Loucy (cell line): ENCODE measurements around the gene SH2D3C.

Experiments
- H2AFZ ChIP-seq: fragments of 200-600 bp; sonication (generic); 2 replicates; pipeline ENCODE4 v1.6.0; 2016; ENCODE audit warnings: antibody characterized with exemption, mild to moderate bottlenecking, low read length, moderate library complexity
- H3F3A ChIP-seq: fragments of 200-600 bp; 2 replicates; pipeline ENCODE4 v1.6.0; 2016; ENCODE audit warnings: antibody characterized with exemption, low read depth, mild to moderate bottlenecking
- H3K27me3 ChIP-seq: fragments of 200-600 bp; sonication (generic); 2 replicates; pipeline ENCODE4 v1.6.1; 2014; ENCODE audit warnings: low read length, mild to moderate bottlenecking; ENCODE audit not compliant: insufficient read depth, poor library complexity, severe bottlenecking
- H3K36me3 ChIP-seq: fragments of 200-600 bp; sonication (generic); 2 replicates; pipeline ENCODE4 v1.6.1; 2016; ENCODE audit warnings: low read length; ENCODE audit not compliant: insufficient read depth
- H3K4me1 ChIP-seq: fragments of 200-600 bp; sonication (generic); 2 replicates; pipeline ENCODE4 v1.5.1; 2014; ENCODE audit warnings: low read length, mild to moderate bottlenecking; ENCODE audit not compliant: insufficient read depth, poor library complexity, severe bottlenecking
- H3K4me2 ChIP-seq: fragments of 200-600 bp; sonication (generic); 2 replicates; pipeline ENCODE4 v1.6.0; 2014; ENCODE audit warnings: antibody characterized with exemption, low read length, low read depth, mild to moderate bottlenecking; ENCODE audit not compliant: poor library complexity, severe bottlenecking
- H3K4me3 ChIP-seq: fragments of 200-600 bp; sonication (generic); 2 replicates; pipeline ENCODE4 v1.5.1; 2014; ENCODE audit warnings: low read length, mild to moderate bottlenecking, mixed read lengths; ENCODE audit not compliant: poor library complexity, severe bottlenecking
- H3K79me2 ChIP-seq: fragments of 200-600 bp; sonication (generic); 2 replicates; pipeline ENCODE4 v1.6.1; 2014; ENCODE audit warnings: low read length; ENCODE audit not compliant: insufficient read depth
- H3K9ac ChIP-seq: fragments of 200-600 bp; sonication (generic); 2 replicates; pipeline ENCODE4 v1.6.0; 2014; ENCODE audit warnings: mild to moderate bottlenecking, low read depth, low read length, moderate library complexity; ENCODE audit not compliant: poor library complexity, severe bottlenecking
- H3K9me2 ChIP-seq: fragments of 200-600 bp; sonication (generic); replicated peaks from 2 replicates; pipeline ENCODE4 v1.6.1; 2016; ENCODE audit warnings: low read depth, low read length, mixed read lengths
- H3K9me3 ChIP-seq: fragments of 200-600 bp; sonication (generic); 2 replicates; pipeline ENCODE4 v1.6.1; 2014; ENCODE audit warnings: mild to moderate bottlenecking, antibody characterized with exemption, low read length, low read depth; ENCODE audit not compliant: insufficient read depth
- H4K20me1 ChIP-seq: fragments of 200-600 bp; sonication (generic); 2 replicates; pipeline ENCODE4 v1.6.0; 2014; ENCODE audit warnings: antibody characterized with exemption, low read length, mild to moderate bottlenecking; ENCODE audit not compliant: insufficient read depth, poor library complexity, severe bottlenecking
- CTCF ChIP-seq: fragments of 200-600 bp; sonication (generic); conservative IDR thresholded peaks from 2 replicates; pipeline ENCODE4 v1.5.1; 2014; ENCODE audit warnings: mild to moderate bottlenecking, antibody characterized with exemption, low read length
- EZH2phosphoT487 ChIP-seq: fragments of 200-600 bp; IDR thresholded peaks from 2 replicates; pipeline ENCODE4 v1.6.1; 2018; ENCODE audit warnings: antibody characterized with exemption, mild to moderate bottlenecking, moderate library complexity, borderline replicate concordance

Gene SH2D3C

GRCh38 chr9:127814619-127815511 lies 36.4 kb upstream of the SH2D3C start:
- H3K9ac ChIP-seq: no peak overlapping the region

GRCh38 chr9:127813686-127814226 lies 35.3 kb upstream of the SH2D3C start:
- Histone ChIP-seq H3K4me3 (no peak overlapping the region), H3K9me3 (no peaks in the 10 kb centered on the region), H3K4me1 (no peaks in the 10 kb centered on the region), H2AFZ (no peak overlapping the region), H3K27me3 (no peaks in the 10 kb centered on the region), H3K79me2 (peaks cover 15% of the 10 kb centered on the region; the same call in 1 of the 2 replicates), H3K9me2 (no peaks in the 10 kb centered on the region), H3K9ac (no peak overlapping the region), H3K4me2 (no peak overlapping the region), H3K36me3 (peaks cover 50% of the 10 kb centered on the region; the same call in 1 of the 2 replicates), H4K20me1 (peaks cover 3% of the 10 kb centered on the region), H3F3A (no peaks in the 10 kb centered on the region)
- TF ChIP-seq EZH2phosphoT487: no peak
- TF ChIP-seq CTCF: no peak

More at GRCh38 chr9:127814619-127815511, 36.4 kb upstream of the SH2D3C start:
- no peak overlapping the region for H2AFZ ChIP-seq
- H3K9me2 ChIP-seq: no peaks in the 10 kb centered on the region
- no peaks in the 10 kb centered on the region for H3K4me1 ChIP-seq
- no peak overlapping the region for H3K4me3 ChIP-seq
- H3K36me3 ChIP-seq: peaks cover 43% of the 10 kb centered on the region; the same call in 1 of the 2 replicates
- peaks cover 11% of the 10 kb centered on the region; the same call in 1 of the 2 replicates for H3K79me2 ChIP-seq
- H3K9me3 ChIP-seq: no peaks in the 10 kb centered on the region
- H3K27me3 ChIP-seq: no peaks in the 10 kb centered on the region
- H3K4me2 ChIP-seq: no peak overlapping the region
- H4K20me1 ChIP-seq: no peaks in the 10 kb centered on the region
- TF ChIP-seq EZH2phosphoT487 (no peak), CTCF (no peak)
- H3F3A ChIP-seq: no peaks in the 10 kb centered on the region

DNA sequence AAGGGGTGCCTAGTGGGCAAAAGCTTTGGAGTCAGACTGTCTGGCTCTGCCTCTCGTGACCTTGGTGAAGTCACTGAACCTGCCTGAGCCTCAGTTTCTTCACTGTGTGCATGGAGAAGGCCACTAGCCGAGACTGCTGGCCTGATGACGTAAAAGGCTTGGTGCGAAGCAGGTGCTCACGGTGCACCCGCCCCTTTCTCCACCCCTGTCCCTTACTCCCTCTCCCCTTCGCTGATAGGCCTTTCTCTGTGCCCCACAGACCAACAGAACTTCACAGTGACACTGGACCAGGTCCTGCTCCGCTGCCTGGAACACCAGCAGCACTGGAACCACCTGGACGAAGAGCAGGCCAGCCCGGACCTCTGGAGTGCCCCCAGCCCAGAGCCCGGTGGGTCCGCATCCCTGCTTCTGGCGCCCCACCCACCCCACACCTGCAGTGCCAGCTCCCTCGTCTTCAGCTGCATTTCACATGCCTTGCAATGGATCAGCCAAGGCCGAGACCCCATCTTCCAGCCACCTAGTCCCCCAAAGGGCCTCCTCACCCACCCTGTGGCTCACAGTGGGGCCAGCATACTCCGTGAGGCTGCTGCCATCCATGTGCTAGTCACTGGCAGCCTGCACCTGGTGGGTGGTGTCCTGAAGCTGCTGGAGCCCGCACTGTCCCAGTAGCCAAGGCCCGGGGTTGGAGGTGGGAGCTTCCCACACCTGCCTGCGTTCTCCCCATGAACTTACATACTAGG lies 34.6 kb upstream of the SH2D3C start:
- H4K20me1 ChIP-seq: peaks cover 7% of the 10 kb centered on the region
- no peaks in the 10 kb centered on the region for H3K9me3 ChIP-seq
- no peak overlapping the region for H3K4me3 ChIP-seq
- H3F3A ChIP-seq: no peaks in the 10 kb centered on the region
- peaks cover 15% of the 10 kb centered on the region; the same call in 1 of the 2 replicates for H3K79me2 ChIP-seq
- H2AFZ ChIP-seq: no peak overlapping the region
- TF ChIP-seq EZH2phosphoT487: no peak
- no peak for TF ChIP-seq CTCF
- H3K9ac ChIP-seq: no peak overlapping the region
- no peaks in the 10 kb centered on the region for H3K9me2 ChIP-seq
- no peaks in the 10 kb centered on the region for H3K27me3 ChIP-seq
- H3K4me2 ChIP-seq: no peak overlapping the region
- peaks cover 56% of the 10 kb centered on the region; the same call in 1 of the 2 replicates for H3K36me3 ChIP-seq
- H3K4me1 ChIP-seq: no peaks in the 10 kb centered on the region
